ENCODE results near the gene ADAMTSL4.
"Not testable (repeated sequence)": the region's sequence is repeated elsewhere in the genome, so short reads cannot be mapped to it uniquely, and the experiment has no call there.

ADAMTSL4 gene

DNA sequence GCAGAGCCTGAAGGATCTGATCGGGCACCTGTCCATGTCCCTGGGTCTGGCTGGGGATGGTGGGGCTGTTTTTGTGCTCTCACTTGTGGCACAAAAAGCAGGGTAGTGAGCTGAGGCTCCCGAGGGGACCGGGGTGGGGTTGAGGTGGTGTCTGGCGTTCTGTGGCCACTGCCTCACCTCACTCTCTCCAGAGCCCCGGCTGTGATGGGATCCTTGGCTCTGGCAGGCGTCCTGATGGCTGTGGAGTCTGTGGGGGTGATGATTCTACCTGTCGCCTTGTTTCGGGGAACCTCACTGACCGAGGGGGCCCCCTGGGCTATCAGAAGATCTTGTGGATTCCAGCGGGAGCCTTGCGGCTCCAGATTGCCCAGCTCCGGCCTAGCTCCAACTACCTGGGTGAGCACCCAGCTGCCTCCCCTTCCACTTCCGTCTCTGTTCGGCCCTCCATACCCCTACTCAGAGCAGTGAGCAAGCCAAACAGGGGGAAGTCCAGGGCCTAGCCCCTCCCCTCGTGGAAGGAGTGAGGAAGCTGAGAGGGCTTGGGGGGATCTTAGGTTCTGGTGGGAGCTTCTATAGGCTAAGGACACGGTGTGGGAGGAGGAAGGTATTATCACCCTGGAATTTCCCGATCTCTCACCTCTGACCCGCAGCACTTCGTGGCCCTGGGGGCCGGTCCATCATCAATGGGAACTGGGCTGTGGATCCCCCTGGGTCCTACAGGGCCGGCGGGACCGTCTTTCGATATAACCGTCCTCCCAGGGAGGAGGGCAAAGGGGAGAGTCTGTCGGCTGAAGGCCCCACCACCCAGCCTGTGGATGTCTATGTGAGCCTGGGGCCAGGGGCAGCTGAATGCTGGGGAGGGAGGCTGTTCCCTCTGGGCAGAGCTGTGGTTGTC, 7.0 kb downstream of the ADAMTSL4 start:
- DNase-seq: no peak

DNA sequence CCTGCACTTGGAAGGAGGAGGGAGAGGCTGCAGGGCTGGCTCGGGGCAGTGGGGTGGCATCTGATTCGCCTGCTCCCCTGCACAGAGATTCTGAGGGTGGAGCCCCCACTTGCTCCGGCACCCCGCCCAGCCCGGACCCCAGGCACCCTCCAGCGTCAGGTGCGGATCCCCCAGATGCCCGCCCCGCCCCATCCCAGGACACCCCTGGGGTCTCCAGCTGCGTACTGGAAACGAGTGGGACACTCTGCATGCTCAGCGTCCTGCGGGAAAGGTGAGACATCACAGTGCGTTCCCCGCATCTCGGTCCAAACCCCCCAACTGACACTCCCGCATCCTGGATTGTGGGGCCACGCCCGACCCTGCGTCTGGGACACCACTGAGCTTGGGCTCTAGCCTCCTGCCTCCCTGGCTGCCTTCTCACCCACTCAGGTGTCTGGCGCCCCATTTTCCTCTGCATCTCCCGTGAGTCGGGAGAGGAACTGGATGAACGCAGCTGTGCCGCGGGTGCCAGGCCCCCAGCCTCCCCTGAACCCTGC, 7.9 kb downstream of the ADAMTSL4 start:
- DNase-seq: no peak

GRCh38 chr1:150557813-150558212, 8.6 kb downstream of the ADAMTSL4 start:
- no peak for DNase-seq

DNA sequence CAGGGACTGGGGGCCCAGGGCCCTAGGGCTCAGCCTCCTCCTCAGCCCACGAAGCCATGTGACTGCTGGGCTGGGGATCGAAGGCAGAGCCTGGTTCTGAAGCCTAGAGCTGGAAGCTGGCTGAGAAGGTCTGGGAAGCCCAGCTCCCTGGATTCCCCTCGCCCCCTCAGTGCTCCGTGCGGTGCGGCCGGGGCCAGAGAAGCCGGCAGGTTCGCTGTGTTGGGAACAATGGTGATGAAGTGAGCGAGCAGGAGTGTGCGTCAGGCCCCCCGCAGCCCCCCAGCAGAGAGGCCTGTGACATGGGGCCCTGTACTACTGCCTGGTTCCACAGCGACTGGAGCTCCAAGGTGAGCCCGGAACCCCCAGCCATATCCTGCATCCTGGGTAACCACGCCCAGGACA, 9.1 kb downstream of the ADAMTSL4 start:
- no peak for DNase-seq

DNA sequence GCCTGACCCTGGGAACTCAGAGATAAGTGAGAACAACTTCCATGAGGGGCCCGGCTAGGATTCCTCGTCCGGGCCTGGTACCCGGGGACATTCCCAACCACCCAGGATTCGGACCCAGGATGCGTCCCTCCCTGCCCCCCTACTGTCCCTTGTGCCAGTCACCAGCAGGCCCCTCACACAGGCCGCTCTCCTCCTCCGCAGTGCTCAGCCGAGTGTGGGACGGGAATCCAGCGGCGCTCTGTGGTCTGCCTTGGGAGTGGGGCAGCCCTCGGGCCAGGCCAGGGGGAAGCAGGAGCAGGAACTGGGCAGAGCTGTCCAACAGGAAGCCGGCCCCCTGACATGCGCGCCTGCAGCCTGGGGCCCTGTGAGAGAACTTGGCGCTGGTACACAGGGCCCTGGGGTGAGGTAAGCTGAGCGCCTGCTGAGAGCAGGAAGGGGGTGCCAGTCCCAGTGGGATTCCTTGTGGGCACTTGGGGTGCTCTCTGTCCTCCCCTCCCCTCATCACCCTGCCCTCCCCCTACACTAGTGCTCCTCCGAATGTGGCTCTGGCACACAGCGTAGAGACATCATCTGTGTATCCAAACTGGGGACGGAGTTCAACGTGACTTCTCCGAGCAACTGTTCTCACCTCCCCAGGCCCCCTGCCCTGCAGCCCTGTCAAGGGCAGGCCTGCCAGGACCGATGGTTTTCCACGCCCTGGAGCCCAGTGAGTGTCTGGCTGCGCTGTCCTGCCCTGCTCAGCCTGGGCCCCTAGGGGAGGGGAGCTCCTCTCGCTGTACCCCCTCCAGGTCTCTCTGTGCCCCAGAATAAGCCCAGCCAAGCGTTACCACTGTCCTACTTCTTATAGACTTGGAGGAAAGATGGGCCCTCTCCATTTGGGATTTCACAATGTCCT, 9.8 kb downstream of the ADAMTSL4 start:
- DNase-seq: no peak

DNA sequence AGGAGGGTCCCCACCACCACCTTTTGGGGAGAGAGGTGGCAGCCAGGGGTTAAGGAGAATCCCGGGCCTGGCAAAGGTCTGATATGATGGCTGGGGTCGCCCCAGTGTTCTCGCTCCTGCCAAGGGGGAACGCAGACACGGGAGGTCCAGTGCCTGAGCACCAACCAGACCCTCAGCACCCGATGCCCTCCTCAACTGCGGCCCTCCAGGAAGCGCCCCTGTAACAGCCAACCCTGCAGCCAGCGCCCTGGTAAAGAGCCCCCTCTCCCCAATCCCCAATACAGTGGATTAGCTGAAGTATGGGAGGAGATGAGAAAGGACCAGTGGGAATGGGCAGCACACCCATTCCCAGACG, 10.4 kb downstream of the ADAMTSL4 start:
- no peak for DNase-seq

DNA sequence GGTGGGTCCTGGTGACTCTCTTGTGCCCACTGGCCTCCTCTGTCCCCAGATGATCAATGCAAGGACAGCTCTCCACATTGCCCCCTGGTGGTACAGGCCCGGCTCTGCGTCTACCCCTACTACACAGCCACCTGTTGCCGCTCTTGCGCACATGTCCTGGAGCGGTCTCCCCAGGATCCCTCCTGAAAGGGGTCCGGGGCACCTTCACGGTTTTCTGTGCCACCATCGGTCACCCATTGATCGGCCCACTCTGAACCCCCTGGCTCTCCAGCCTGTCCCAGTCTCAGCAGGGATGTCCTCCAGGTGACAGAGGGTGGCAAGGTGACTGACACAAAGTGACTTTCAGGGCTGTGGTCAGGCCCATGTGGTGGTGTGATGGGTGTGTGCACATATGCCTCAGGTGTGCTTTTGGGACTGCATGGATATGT, 10.8 kb downstream of the ADAMTSL4 start:
- peak; percentile 62 to 74 for DNase-seq

GRCh38 chr1:150560576-150561253, 11.5 kb downstream of the ADAMTSL4 start:
- DNase-seq: peak; percentile 91 to 94

GRCh38 chr1:150561254-150561973, 12.2 kb downstream of the ADAMTSL4 start:
- DNase-seq: peak; percentile 91 to 94

DNA sequence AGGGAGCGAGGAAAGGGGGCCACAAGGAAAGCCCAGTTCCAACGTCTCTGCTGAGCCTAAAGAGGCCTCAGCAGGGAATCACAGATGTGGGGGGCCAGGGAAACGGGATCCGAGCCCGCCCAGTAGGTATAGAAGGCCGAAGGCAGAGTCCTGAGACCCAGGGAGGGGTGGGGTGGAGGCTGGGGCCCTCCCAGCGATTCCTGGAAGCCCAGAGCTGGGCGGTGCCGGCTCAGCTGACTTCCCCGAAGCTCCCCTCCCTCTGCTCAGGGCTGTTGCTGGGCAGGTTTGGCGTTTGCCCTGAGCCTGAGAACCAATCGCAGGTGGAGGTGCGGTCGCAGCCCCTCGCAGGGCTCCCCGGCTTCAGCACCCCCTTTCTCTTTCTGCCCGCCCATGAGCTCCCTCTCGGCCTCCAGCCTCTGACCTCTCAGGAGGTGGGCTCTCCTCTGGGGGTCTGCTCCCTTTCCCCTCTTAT, 12.8 kb downstream of the ADAMTSL4 start:
- peak; percentile 79 to 85 for DNase-seq

DNA sequence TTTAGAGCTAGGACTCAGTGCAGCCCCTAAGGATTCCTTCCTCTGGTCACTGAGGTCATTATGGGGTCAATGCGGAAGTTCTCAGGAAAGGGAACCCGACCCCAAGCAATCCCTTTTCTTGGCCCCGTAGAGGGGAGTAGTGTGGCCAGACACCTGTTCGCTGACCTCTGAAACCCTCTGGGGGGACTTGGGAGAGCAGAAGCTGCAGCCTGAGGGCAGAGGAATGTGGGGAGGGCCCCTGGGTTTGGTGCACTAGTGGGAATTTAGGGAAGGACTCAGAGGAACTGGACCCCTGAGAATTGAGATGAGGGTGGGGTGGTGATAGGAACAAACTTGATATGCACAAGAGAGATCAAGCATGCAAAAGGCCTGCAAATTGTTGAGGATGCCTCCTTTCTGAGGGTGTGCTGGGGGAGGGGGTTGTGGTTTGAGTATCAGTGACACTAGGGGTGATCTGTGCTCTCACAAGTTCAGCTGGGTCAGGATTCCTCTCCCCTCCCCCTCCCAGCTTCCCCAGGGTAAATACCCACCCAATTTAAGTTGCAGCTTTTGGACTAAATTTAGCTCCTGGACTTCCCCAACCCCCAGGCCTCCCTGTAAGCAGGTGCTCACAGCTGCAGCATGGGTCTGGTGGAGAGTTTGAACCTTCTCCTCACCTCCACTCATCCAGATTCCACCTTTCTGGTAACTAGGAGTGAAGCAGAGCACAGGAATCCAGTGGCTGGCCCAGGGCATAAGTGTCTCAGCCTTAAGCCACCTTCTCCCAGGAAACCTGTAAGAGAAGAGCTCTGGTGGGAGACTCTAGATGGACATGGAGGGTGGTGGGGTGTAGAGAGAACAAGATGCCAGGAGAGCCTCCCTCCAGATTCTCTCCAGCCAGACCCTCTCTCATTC, 13.5 kb downstream of the ADAMTSL4 start:
- DNase-seq: no peak

GRCh38 chr1:150563340-150564038, 14.3 kb downstream of the ADAMTSL4 start:
- DNase-seq: no peak

GRCh38 chr1:150564051-150564991, 15.1 kb downstream of the ADAMTSL4 start:
- DNase-seq: no peak

- not testable (repeated sequence) for DNase-seq
These were observed 16.2 kb downstream of the ADAMTSL4 start for GRCh38 chr1:150565240-150565991.

- no peak for DNase-seq
These were observed 17.6 kb downstream of the ADAMTSL4 start for GRCh38 chr1:150566589-150567340.

DNA sequence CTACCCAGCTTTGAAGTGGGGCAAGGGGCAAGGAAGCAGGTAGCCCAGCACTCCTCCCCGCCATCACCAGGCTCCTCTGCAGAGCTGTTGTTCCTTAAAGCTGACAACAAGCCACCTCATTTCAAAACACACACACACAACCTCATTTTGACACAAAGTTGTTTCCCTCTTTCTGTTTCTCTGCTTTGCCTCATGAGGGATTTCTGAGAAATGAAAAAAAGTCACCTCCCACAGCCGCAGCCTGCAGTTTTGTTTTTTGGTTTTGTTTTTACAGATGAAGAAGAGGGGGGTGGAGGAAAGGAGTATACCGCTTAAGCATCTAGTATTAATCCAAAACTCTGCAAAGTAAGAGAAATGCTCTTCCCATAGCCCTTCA, 18.1 kb downstream of the ADAMTSL4 start:
- no peak for DNase-seq

GRCh38 chr1:150567717-150568593, 18.7 kb downstream of the ADAMTSL4 start:
- no peak for DNase-seq

Measured in Kasumi-1 (cell line).